ENCODE measurements around the gene DNER.
A peak's percentile ranks its signal among the peaks of the same experiment; 100 is the strongest.
"Not testable (repeated sequence)": the region's sequence is repeated elsewhere in the genome, so short reads cannot be mapped to it uniquely, and the experiment has no call there.

DNER gene

DNA sequence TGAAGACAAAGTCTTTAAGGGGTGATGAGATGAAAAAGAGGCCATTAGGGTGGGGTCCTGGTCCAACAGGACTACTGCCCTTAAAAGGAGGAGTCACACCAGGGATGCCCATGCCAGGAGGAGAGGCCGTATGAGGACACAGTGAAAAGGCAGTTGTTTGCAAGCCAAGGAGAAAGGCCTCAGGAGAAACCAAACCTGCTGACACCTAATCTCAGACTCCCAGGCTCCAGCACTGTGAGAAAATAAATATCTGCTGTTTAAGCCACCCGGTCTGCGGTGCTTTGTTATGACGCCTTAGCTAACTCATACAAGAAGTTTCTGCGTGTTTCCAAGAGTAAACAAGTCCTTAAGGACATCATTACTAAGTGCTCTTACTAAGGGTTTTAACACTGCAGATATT lies 93.6 kb downstream of the DNER start:
- no peak for DNase-seq (ENCODE audit: low spot score)

DNA sequence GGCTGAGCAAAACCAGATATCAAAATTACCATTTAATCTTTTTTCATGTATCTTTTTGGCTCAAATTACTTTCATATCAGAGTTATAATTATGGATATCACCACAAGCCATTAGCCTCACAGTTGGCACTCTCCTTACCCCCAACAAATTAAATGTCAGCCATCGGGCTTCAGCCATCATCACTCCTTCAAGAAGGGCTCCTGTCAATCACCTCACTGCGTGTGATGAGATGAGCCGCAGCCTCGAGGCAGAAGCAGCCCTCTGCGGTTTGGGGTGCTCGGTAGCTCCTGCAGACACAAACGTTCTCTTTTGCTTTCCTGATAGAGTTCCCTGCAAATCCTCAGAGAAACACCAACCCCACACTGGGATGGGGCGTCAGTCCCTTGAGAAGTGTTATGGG lies 94.1 kb downstream of the DNER start:
- DNase-seq (ENCODE audit: low spot score), result no peak

DNA sequence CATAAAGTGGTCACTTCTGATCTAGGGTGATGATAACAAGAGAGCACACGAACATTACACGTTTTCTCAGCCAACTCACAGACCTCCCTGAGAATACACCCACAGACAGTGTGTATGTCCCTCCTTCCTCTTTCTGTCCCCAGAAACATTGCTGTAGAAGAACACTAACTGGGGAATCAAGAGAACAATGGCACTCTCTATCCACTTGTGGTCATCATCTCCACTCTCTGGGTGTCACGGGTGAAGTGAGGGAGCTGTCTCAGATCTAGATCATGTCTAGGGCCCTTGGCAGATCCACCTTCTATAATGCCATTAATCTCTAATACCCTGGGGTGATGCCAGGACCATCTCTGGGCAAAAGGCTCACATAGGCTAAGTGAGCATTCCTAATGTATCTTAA lies 97.9 kb downstream of the DNER start:
- no peak for DNase-seq (ENCODE audit: low spot score)

DNA sequence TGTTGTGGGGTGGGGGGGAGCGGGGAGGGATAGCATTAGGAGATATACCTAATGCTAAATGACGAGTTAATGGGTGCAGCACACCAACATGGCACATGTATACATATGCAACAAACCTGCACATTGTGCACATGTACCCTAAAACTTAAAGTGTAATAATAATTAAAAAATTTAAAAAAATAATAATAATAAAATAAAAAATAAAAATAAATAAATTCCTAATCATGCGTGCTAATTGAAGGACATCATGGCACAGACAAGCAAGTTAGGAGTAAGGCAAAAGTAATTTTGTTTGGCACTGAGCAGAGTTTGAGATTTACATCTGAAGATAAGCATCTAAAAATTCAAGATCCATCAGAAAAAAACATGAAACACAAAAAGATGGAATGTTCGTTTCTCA lies 100.3 kb downstream of the DNER start:
- DNase-seq (ENCODE audit: low spot score), result not testable (repeated sequence)

DNA sequence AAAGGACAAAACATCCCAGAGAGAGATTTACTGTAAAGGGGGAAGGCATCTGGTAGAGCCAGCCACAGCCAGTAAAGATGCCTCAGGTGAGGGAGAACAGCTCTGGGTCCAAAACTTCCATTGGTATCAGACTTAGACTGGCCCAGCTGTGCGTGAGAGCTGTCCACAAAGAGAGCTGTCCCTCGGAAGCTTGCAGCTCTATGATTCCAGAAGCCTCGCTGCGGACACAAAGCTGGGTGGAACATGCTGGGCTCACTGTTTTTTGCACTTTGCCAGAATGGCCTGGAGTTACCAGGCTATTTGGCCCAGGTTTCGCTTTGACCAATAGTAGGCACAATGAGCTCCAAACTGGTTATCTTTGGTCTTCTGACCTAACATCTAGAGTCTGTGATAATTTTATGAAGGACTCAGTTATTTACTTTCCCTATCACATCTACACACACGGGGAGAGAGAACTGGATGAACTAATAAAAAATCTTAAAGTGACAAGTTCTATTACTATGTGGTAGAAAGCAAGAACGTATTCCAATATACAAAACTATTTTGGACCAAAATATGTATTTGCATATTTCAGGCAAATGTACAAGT lies 101.9 kb downstream of the DNER start:
- no peak for DNase-seq (ENCODE audit: low spot score)

DNA sequence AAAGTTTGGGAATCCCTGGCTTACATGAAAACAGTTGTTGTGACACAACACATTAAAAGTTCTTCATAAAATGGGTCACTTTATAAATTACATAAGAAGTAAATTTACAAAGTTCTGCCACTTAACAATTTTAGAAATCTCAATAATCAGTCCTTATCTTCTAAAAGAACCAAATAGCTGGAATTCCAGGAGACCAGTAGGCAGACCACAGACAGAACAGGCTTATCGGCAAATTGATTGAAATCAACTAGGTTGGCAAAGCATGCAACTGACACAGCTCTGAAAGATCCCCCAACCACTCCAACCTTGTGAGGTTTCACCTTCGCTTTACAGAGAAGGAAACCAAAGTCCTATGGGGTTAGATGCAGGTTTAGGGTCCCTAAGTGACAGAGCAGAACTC lies 103.0 kb downstream of the DNER start:
- no peak for DNase-seq (ENCODE audit: low spot score)

DNA sequence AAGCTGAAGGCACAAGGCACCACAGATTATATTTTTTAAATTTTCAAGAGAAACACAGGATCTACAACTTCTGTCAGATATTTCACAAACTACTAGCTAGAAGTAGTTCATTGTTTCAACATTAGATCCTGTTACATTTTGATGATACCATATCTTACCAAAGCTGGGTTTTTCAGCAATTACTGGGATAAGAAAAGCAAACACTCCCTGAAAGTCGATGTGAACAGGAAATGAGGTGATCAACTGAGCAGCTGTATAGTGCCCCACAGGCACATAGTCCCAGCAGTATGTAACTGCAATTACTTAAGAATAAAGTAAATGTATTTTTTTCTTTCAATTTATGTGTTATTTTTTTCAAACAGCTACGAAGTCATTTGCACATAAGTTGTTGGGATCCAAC lies 103.5 kb downstream of the DNER start:
- no peak for DNase-seq (ENCODE audit: low spot score)

DNA sequence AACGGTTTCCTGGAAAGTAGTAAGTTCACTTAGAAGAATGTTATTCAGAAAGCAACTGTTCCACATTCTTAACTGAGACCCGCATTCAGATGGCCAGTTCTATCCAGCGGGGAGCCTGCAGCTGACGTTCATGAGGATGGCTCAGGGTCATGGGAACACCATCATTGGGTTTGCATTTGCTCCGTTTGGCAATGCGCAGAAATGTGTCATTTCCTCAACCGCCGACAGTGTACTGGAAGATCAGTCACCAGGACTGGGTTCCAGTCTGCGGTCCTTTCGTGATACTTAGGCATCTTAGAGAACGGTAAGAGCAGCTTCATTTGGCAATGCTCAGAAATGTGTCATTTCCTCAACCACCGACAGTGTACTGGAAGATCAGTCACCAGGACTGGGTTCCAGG lies 104.0 kb downstream of the DNER start:
- no peak for DNase-seq (ENCODE audit: low spot score)

DNA sequence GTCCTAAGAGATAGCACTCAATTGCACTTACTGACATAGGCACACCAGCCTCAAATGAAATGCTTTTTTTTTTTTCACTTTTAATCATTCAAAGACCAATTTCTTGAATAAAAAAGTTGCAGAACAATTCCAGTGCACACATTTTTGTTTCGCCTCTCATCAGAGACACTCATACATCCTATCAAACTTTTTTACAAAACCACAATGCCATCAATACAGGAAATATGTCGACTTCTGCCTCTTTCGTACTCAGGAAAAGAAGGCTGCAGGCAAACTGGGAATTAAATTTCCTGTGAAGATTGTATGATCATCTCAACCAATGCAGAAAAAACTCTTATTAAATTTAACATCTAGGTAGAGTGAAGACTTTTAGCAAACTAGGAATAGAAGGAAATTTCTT lies 112.4 kb downstream of the DNER start:
- DNase-seq (ENCODE audit: low spot score), result no peak

DNA sequence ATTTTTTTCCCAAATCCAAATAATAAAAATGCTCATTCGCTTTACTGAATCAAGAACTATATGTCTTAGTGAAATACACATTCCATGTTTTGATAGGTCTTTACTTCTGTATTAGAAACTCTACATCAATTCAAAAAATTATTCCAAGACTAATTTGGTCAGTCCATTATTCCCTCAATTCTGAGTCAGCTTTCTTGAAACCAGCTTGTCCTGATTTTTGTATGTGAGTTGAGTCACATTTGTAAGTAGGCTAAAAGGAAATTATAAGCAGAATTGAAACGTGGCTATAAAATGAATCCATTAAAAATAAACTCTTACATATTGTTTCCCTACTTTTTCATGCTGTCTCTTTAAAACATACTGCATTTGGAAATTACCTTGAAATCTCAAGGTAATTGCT lies 113.0 kb downstream of the DNER start:
- DNase-seq (ENCODE audit: low spot score), result no peak

DNA sequence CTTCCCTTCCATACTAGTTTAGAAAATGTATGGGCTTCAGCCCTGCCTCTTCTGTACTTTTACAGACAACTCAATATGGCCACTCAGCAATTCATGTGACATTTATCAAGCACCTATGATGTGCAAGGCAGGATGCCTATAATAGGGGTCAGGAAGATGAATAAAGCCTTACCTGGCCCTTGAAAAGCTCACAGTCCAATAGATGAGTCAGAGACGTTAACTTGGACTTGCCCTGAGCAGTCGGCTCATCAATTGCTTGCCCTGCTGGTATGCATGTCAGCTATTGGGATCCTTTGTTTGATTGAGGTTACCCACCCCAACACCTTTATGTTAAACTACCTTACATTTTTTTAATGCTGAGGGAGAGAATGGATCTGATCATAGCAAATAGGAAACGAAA lies 116.1 kb downstream of the DNER start:
- no peak for DNase-seq (ENCODE audit: low spot score)

DNA sequence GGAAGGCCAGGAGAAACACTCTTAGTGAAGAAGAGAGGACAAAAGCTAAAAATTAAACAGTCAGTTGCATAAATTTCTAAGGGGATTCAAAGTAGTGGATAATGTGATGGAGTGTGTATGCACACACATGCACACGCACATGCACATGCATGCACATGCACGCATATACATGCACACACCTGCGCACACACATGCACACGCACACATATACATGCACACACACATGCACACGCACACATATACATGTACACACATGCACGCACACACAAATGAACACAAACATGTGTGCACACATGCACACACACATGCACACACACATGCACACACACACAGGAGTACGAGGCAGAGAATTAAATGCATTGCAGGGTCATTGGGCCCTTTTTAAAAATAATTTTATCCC lies 117.6 kb downstream of the DNER start:
- no peak for DNase-seq (ENCODE audit: low spot score)

DNA sequence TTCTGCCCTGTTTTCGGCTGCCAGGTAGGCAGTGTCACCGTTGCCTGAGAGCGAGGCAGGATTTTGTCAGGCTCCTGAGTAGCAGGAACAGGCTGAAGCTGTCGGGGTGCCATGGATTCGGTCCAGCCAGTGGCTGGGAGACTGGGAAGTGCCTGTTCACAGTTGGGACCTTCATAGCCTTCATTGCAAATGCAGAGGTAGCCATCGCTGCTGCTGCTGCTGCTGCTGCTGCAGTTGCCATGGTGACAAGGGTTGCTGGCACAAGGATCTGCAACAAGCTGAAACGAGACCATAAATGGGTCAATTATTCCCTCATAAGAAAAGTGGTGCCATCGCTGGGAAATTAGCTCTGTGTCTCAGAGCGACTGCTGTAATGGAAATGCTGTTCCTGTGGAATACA lies 122.7 kb downstream of the DNER start:
- DNase-seq (ENCODE audit: low spot score), result no peak

DNA sequence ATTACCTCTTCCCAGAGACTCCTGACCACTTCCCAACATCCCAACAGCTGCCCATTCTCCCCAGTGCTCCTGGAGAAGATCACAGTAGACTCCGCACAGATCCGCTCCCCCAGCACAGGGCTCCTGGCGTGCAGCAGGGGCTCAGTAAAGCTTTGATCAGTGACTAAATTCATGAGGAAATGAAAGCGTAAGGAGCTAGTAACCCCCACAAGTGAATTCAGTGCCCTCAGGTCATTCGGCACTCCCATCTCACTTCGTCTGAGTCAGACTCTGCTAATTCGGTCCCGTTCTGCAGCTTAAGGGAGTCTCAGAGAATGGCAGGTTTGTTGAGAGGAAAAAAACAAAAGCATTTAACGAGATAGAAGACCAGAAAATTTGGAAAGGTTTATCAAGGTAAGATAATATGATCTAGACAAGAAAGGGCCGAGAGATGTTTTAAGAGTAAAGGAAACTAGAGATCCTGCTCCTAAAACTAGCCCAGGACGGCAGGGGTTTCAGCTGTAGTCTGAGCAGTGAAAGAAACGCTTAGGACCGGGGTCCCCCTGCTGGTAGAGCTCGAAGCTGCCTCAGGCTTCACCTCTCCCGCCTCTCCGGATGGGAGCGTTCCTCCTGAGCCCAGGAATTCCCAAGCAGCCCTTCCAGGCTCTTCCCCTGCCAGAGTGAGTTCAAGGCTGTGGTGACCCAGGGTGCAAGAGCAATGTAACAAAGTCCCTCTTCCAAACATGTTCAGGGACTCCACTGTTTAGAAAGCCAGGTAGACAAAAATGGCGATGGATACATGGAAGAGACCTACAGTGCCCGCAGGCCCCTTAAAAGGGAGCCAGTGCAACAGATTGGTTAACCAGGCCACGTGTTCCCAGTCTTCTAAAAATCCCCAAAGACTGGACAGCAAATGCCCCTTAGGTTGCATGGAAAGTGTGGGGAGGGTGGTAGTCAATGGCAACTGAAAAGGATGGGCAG lies 127.3 kb downstream of the DNER start:
- peak; percentile 91 for DNase-seq (ENCODE audit: low spot score)

DNA sequence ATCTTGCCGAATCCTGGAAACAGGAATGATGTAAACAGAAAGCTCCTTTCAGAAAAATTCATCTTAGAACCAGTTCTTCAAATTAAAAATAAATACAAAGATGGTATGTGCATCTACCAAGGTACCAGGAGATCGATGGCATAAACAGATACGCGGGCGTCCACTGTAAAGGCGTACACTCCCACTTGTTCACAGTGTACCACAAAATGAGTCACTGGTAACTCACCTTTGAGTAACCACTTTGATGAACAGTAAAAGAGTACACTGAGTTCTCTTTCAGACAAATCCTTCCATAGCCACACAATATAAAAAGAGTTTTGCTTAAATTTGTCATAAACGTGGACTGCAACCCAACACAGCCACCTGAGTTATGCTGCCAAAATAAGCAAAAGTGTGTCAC lies 128.3 kb downstream of the DNER start:
- DNase-seq (ENCODE audit: low spot score), result no peak

DNA sequence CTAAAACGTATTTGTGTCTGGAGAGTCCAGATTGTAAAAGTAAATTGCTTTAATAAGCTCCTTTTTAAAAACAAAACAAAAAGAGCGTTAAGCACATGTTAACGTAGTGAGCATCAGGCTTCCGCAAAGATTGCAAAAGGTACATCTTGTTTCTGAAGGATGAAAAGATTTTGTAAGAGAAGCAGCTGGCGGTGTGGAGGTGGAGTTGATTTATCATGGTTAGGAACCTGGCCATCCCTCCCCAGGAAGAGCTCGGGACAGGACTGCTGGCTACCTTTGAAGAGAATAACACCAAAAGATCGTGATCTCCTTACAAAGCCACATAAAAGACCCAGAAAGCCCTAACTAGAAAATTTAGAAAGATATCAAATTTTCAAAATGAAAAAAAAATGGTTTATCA lies 132.2 kb downstream of the DNER start:
- no peak for DNase-seq (ENCODE audit: low spot score)

DNA sequence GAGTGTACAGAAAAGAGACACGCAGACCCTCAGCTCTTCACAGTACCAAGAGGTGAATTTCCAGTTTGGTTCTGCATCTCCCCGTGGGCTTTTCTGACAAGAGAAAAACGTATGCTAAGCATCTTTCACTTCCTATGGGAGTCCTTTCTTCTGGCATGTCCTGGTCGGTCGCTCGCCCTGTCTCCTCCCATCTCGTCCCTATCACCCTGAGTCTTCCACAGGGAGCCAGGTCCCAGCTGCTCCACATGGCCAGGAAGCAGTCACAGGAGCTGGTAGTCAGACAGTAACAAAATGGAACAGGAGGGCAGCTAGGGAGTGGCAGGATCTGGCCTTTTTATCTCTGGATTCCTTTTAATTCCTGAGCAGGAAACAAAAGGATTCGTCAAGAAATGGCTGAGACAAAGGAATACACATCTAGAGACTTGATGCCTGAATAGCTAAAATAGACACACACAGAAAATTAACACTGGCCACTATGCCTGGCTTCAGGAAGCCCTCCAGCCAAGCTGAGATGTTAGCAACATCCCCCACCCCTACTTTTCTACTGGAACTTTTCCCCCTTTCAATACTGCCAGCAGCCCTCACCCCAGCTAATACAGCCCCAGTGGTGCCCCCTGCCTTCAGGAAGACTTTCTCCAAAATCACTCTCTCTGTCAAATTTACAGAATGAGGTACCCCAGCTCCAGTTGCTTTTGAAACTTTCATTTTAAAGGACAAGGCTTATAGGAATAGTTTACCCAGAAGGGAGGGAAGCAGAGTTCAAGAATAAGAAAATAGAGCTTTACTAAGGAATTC lies 136.1 kb downstream of the DNER start:
- no peak for DNase-seq (ENCODE audit: low spot score)

DNA sequence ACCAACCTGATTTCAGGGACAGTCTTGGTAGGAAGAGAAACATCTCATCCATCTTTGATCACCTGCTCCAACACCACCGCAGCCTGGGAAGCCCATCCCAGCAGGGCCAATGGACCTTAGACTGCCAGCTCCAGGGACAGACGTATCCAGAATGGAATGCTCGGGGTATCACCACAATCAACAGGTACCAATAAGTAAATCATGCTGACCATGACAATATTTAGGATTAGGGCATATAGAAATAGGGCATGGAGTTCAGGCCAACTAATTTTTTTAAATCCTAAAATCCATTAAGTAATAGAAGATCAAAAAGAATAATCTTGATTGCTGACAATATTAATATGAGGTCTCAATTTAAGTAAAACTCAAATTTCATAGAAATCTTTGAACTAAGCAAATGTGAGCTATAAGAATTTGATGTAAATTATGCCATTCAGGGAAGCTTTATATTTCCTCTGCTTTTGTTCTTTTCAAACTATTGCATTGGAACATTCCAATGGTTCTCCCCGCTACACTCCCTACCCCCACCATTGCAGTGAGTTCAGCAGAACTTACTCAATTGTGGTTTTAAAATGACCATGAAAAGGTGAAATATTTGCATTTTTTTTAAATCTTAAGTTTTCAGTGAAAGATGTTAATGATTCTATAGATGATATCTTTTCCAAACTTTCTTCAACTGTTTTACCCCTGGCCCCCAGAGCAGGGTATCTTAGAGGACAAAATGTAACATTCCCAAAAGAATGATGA lies 138.6 kb downstream of the DNER start:
- no peak for DNase-seq (ENCODE audit: low spot score)

DNA sequence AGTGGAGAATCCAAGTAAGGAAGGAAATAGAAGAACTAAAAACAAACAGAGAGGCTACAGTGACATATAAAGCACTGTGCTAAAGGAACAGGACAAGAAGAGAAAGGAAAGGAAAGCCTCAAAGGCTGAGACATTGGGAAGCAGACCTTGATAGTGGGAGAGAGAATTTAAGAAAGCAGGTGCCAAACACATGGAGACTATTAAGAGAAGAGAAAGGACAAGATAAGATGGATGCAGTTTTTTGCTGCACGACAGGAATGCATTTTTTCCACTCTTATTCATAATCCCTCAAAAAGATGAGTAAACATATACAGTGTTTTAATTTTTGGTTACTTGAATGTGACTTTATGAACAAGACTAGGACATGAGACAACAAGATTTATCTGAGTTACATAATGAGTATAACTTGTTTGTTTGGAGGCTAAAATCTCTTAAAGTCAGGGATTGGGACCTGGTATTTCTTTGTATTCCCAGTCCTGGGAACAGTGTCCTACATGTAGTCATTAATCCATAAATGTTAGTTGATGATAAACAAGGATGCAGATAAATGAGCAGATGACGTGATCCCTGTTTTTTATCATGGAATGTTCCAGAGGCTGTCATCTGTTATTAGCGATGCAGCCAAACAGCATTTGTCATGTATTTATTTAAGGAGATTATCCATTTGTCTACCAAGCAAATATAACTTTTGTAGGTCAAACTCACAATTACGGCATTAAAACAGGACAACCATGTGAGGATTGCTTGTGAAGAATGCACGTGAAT lies 141.7 kb downstream of the DNER start:
- no peak for DNase-seq (ENCODE audit: low spot score)

DNA sequence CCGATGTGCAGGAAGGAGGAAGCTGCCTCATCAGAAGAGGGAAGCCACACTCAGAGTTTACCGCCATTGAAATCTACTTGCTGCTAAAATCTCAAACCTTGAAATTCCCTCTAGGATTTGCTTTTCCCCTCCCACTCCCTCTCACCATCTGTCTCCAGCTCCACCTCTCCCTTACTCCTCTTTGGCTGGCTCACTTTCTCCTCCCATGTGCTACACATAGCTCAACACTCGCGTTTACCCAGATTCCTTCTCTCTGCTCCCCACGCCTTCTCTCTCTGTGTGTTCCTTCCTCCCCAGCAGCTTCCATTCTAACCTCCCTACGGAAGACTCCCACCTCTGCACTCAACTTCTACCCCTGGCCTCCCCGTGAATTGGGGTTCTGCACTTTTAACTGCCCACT lies 143.1 kb downstream of the DNER start:
- DNase-seq (ENCODE audit: low spot score), result no peak

DNA sequence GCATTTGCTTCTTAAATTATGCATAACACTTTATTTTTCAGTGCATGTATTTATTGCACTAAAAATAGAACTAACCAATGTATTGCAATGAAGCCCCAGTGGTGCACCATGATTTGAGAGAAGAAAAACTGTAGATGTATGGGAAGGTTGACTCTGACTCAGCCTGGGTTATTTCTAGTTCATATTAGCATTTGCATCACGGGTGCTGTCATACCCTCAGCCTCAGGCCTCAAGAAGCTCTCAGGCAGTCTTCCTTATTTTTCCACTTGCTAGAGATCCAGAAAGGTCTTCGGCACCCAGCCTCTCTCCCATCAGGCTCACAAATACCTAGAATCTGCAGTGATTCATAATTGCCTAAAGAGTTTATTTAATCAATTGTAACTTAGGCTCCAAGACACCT lies 148.0 kb downstream of the DNER start:
- no peak for DNase-seq (ENCODE audit: low spot score)

Measured in AG08395 (cell line).